HUES6 (cell line): Measurements from ENCODE around the gene CASD1.

Experiments used
- H3K27ac ChIP-seq: 2 replicates; pipeline ENCODE4 v1.7.0; 2013; ENCODE audit warnings: low read depth, mild to moderate bottlenecking, low read length, inconsistent platforms
- H3K27me3 ChIP-seq: 2 replicates; pipeline ENCODE4 v1.6.1; 2013; ENCODE audit warnings: low read length; ENCODE audit not compliant: control insufficient read depth, insufficient read depth
- H3K36me3 ChIP-seq: 2 replicates; pipeline ENCODE4 v1.6.1; 2013; ENCODE audit warnings: low read length; ENCODE audit not compliant: control insufficient read depth, insufficient read depth
- H3K4me1 ChIP-seq: 2 replicates; pipeline ENCODE4 v1.6.1; 2013; ENCODE audit warnings: low read length; ENCODE audit not compliant: control insufficient read depth, insufficient read depth
- H3K4me3 ChIP-seq: 2 replicates; pipeline ENCODE4 v1.5.1; 2013; ENCODE audit warnings: low read depth, low read length
- H3K9ac ChIP-seq: one replicate; pipeline ENCODE4 v1.6.1; 2013; ENCODE audit warnings: mild to moderate bottlenecking, low read length
- H3K9me3 ChIP-seq: 2 replicates; pipeline ENCODE4 v1.6.1; 2013; ENCODE audit warnings: low read depth, low read length; ENCODE audit not compliant: control insufficient read depth, insufficient read depth

CASD1 gene

GRCh38 chr7:94509264-94509886 is at the start of gene CASD1:
TSS of gene CASD1 (plus strand) at chr7:94509809. CDS start at chr7:94510085, 276 bp downstream.
- Histone ChIP-seq H3K4me3 (peak within 1 kb of the TSS; percentile 99), H3K27me3 (no peaks in the 10 kb centered on the region), H3K9ac (peak within 1 kb of the TSS; percentile 99), H3K4me1 (peaks cover 32% of the 10 kb centered on the region), H3K9me3 (no peaks in the 10 kb centered on the region), H3K27ac (peak within 1 kb of the TSS; percentile 97), H3K36me3 (no peaks in the 10 kb centered on the region)

GRCh38 chr7:94466516-94466915 is 43.1 kb upstream of the CASD1 start:
- Histone ChIP-seq H3K9ac (no peak overlapping the region), H3K27me3 (no peaks in the 10 kb centered on the region), H3K9me3 (no peaks in the 10 kb centered on the region), H3K27ac (no peak overlapping the region), H3K36me3 (no peaks in the 10 kb centered on the region), H3K4me1 (no peaks in the 10 kb centered on the region), H3K4me3 (no peak overlapping the region)

GRCh38 chr7:94471604-94472003 is 38.0 kb upstream of the CASD1 start:
- Histone ChIP-seq H3K4me3 (no peak overlapping the region), H3K9ac (no peak overlapping the region), H3K4me1 (no peaks in the 10 kb centered on the region), H3K27ac (no peak overlapping the region), H3K27me3 (no peaks in the 10 kb centered on the region), H3K36me3 (no peaks in the 10 kb centered on the region), H3K9me3 (no peaks in the 10 kb centered on the region)

- no peak overlapping the region for H3K9ac ChIP-seq
- no peak overlapping the region for H3K4me3 ChIP-seq
- no peaks in the 10 kb centered on the region for H3K4me1 ChIP-seq
- H3K27ac ChIP-seq: no peak overlapping the region
- H3K9me3 ChIP-seq: no peaks in the 10 kb centered on the region
- H3K27me3 ChIP-seq: no peaks in the 10 kb centered on the region
- H3K36me3 ChIP-seq: no peaks in the 10 kb centered on the region
Observed at GRCh38 chr7:94472608-94473007, 37.0 kb upstream of the CASD1 start.

GRCh38 chr7:94476251-94476840 is 33.3 kb upstream of the CASD1 start:
- Histone ChIP-seq H3K4me1 (no peaks in the 10 kb centered on the region), H3K27me3 (no peaks in the 10 kb centered on the region), H3K4me3 (no peak overlapping the region), H3K36me3 (no peaks in the 10 kb centered on the region), H3K27ac (no peak overlapping the region), H3K9me3 (no peaks in the 10 kb centered on the region), H3K9ac (no peak overlapping the region)

GRCh38 chr7:94477878-94478277 is 31.7 kb upstream of the CASD1 start:
- Histone ChIP-seq H3K27ac (no peak overlapping the region), H3K9ac (no peak overlapping the region)

GRCh38 chr7:94478648-94479214 is 30.9 kb upstream of the CASD1 start:
- Histone ChIP-seq H3K27me3 (no peaks in the 10 kb centered on the region), H3K36me3 (no peaks in the 10 kb centered on the region), H3K9me3 (no peaks in the 10 kb centered on the region), H3K4me3 (no peak overlapping the region), H3K9ac (no peak overlapping the region), H3K4me1 (no peaks in the 10 kb centered on the region), H3K27ac (no peak overlapping the region)

More at GRCh38 chr7:94477878-94478277, 31.7 kb upstream of the CASD1 start:
- no peak overlapping the region for H3K4me3 ChIP-seq
- no peaks in the 10 kb centered on the region for H3K36me3 ChIP-seq
- H3K9me3 ChIP-seq: no peaks in the 10 kb centered on the region
- no peaks in the 10 kb centered on the region for H3K4me1 ChIP-seq
- no peaks in the 10 kb centered on the region for H3K27me3 ChIP-seq

- Histone ChIP-seq H3K4me1 (no peaks in the 10 kb centered on the region), H3K36me3 (no peaks in the 10 kb centered on the region), H3K4me3 (no peak overlapping the region), H3K27me3 (no peaks in the 10 kb centered on the region), H3K9me3 (no peaks in the 10 kb centered on the region), H3K9ac (no peak overlapping the region), H3K27ac (no peak overlapping the region)
Observed at GRCh38 chr7:94481279-94481678, 28.3 kb upstream of the CASD1 start.

GRCh38 chr7:94482796-94483195 is 26.8 kb upstream of the CASD1 start:
- no peaks in the 10 kb centered on the region for H3K36me3 ChIP-seq
- H3K4me1 ChIP-seq: no peaks in the 10 kb centered on the region
- H3K9ac ChIP-seq: no peak overlapping the region
- no peaks in the 10 kb centered on the region for H3K27me3 ChIP-seq
- no peaks in the 10 kb centered on the region for H3K9me3 ChIP-seq
- H3K27ac ChIP-seq: no peak overlapping the region
- H3K4me3 ChIP-seq: no peak overlapping the region

GRCh38 chr7:94483843-94484242 is 25.8 kb upstream of the CASD1 start:
- H3K9ac ChIP-seq: no peak overlapping the region
- no peaks in the 10 kb centered on the region for H3K36me3 ChIP-seq
- H3K4me3 ChIP-seq: no peak overlapping the region
- no peaks in the 10 kb centered on the region for H3K4me1 ChIP-seq
- H3K9me3 ChIP-seq: no peaks in the 10 kb centered on the region
- no peaks in the 10 kb centered on the region for H3K27me3 ChIP-seq
- no peak overlapping the region for H3K27ac ChIP-seq

GRCh38 chr7:94486216-94486615 is 23.4 kb upstream of the CASD1 start:
- Histone ChIP-seq H3K27ac (no peak overlapping the region), H3K9ac (no peak overlapping the region), H3K36me3 (no peaks in the 10 kb centered on the region), H3K27me3 (no peaks in the 10 kb centered on the region), H3K4me1 (no peaks in the 10 kb centered on the region), H3K4me3 (no peak overlapping the region), H3K9me3 (no peaks in the 10 kb centered on the region)
